Measurements from ENCODE around the gene CFAP410. TPM values are rescaled to one million over a fixed set of nuclear protein-coding genes. Genes with fewer than 3 reads are reported as not detected.
"Not testable (repeated sequence)": the region's sequence is repeated elsewhere in the genome, so short reads cannot be mapped to it uniquely, and the experiment has no call there.

Gene CFAP410
- total RNA-seq, 1 experiment from 2014 or later = 26.3 TPM

DNA sequence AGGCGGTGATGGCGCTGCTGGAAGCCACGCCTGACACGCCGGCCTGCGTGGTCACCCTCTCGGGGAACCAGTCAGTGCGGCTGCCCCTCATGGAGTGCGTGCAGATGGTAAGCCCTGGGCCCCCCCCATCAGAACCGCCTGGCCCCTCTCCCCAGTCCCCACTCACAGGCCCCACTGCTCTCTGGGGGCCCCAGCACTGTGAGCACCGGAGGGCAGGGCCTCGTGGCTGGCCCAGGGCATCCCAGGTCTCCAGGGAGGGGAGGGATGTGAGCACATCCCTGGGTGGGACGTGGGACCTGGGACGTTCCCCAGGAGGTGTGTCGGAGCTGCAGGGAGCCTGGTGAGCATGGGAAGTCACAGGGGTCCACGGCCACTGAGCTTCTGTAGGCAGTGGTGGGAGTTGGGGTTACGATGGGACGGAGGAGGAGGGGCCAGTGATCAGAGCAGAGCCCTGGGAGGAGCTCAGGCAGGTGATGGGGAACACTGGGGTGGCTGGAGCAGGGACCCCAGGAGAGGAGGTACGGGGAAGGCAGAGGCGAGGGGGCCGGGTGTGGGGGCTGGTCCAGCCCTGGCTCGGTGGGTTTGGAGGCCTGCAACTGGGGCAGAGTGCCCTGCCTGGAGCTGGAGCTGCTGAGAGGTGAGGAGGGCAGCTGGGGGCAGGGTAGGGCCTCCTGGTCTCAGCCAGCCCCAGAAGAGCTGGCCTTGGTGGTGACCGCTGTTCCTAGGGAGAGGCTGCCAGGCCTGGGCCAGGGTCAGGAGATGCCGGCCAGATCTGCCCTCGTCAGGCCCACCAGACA is 20.5 kb downstream of the CFAP410 start:
- DNase-seq (ENCODE audit: low spot score) = no peak

DNA sequence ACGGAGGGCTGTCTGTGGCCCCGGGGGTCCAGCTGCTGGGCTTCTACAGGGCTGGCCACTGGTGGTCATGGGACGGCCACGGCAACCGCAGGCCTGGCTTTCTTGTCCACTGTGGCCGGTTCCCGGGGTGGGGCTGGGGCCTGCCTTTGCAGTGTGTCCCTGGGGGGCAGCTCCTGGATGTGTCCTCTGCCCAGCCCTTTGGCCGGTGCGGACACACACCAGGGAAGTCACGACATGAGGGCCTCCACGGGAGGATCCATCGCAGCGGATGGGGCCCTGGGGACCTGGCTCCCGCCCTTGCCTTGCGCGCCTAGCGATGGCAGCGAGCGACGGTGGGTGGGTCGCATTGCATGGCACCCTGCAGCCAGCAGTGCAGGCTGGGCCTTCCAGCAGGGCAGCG is 21.3 kb downstream of the CFAP410 start:
- DNase-seq (ENCODE audit: low spot score) = no peak

DNA sequence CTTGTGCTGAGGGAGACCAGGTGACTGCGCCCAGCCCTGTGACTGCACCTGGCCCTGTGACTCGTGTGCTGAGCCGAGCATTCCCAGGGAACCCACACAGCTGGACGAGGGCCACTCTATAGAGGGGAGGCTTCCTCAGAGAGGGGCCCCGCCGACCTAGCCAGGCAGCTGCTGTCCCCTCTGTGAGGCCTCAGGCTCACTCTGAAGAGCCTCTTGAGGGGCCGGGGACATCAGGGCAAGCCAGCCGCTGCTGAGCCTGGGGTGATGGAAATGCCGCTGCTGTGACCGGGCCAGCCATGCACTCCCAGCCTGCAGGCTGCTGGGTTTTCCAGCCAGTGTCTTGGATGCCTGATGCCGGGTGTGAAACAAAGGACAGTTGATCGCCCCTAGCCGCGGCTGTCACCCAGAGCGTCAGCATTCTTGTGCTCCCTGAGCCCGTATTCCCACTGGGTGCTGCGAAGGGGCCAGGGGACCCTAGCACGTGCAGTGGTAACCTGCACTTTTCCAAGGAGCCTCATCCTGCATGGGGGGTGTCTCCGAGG is 21.9 kb downstream of the CFAP410 start:
- no peak for DNase-seq (ENCODE audit: low spot score)

DNA sequence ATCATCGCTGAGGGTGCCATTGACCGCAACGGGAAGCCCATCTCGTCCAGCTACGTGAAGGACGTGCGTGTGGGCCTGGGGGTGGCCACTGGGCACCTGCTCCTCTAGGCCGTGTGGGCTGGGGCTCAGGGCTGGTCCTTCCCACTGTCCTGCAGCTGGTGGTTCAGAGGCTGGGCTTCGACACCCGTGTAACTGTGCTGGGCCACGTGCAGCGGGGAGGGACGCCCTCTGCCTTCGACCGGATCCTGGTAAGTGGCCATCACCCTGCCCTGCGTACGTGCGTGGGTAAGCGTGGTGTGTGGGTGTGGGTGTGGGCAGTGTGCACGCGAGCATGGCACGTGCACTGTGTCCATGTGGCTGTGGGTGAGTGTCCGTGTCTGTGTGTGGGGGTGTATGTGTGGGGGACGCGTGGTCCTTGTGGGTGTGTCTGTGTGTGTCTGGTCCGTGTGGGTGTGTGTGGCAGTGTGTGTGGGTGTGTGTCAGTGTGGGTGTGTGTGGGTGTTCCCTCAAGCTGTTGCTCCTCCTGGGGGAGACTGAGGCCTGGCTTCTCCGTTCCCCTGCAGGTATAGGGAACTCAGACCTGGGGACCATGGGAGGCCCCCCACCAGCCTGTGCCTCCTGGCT is 22.8 kb downstream of the CFAP410 start:
- no peak for DNase-seq (ENCODE audit: low spot score)

DNA sequence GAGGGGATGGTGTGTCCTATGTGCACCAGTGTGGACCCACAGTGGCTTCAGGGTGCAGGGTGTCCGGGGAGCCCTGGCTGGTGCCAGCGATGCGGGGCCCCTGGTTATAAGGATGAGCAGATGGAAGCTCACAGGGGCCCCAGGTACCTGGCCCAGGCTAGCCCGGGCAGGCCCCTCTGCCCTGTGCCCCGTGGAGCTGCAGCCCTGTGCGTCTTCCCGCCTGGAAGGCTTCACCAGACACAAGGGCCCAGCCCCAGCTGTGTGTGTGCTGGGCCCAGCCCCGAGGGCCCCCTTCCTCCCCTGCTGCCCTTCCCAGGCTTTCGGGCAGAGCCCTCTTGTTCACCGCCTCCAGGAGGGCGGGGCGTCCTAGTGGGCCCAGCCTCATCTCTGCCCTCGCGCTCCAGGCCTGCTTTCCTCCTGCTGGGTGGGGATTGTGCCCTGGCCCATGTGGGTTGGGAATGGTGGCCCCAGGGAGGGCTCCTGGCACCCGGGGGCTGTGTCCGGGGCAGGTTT is 23.4 kb downstream of the CFAP410 start:
- DNase-seq (ENCODE audit: low spot score) = no peak

DNA sequence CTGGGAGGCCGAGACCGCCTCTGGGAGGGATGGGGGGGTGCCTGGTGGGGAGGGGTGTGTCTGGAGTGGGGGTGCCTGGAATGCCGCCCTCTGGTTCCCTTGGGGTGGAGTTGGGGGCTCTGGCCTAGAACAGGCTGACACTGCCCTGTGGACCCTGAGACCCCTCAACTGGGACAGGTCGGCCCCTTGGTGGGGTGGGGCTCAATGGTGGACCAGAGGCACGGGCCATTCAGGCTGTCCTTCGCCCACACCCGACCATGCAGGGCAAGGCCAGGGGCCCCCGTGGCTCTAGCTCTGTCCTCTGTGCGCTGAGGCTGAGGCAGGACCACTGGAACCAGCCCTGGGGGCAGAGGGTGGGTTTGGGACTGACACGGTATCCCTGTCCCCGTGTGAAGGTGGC is 24.6 kb downstream of the CFAP410 start:
- no peak for DNase-seq (ENCODE audit: low spot score)

DNA sequence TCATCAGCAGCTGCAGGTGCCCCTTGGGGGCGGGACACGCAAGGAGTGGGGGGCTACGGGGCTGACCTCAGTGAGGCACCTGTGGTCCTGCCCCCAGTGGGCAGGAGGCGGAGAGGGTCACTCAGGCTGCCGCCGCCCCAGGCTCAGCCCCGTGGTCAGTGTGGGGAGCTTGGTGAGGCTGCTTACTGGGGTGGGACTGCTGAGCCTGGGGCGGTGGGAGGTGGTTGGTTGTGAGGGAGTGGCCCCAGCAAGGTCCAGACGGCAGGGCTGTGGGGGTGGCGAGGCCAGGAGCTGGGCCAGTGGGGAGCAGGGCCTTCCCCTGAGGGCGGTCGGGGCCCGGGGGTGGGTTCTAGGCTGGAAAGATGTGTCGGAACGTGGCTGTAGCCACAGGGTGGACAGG is 25.1 kb downstream of the CFAP410 start:
- DNase-seq (ENCODE audit: low spot score) = no peak

DNA sequence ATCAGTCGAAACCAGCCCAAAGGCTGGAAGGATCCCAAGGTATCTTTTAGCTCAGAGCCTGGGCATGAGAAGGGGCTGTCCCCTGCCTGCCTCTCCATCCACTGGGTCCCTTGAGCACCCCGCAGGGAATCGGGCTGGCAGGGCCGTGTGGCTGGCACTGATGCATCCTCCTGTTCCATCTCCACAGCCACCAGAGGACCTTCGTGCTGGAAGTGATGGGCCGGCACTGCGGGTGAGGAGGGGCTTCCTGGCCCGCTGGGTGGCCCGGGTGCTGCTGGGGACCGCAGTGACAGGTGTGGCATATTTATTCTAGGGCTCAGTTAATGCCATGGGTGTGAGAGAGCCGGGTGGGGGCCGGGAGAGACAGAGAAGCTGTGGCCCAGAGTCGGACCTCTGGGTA is 25.7 kb downstream of the CFAP410 start:
- no peak for DNase-seq (ENCODE audit: low spot score)

DNA sequence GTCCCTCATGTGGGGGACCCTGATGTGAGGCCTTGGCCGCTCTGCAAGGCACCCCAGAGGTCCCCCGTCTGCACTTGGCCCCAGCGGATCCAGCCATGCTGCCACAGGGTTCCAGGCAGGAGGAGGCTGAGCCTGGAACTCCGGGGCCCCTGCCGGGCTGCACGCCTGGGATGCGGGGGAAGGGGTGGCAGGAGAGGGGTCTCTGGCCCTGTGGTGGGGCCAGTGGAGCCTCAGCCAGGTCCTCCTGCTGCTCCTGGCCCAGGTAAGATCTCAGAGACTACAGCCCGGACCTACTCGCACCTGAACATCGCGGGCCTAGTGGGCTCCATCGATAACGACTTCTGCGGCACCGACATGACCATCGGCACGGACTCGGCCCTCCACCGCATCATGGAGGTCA is 26.5 kb downstream of the CFAP410 start:
- DNase-seq (ENCODE audit: low spot score) = no peak

DNA sequence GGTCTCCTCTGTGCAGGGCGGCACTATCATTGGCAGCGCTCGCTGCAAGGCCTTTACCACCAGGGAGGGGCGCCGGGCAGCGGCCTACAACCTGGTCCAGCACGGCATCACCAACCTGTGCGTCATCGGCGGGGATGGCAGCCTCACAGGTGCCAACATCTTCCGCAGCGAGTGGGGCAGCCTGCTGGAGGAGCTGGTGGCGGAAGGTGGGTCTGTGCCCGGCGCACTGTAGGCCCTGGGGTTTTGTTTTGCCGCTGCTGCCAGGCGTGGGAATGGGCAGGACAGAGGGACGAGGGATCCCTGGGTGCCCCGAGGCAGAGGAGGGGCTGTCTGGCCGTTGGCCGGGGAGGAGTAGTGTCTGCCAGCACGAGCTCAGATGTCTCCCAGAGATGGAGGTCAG is 27.1 kb downstream of the CFAP410 start:
- DNase-seq (ENCODE audit: low spot score) = no peak

DNA sequence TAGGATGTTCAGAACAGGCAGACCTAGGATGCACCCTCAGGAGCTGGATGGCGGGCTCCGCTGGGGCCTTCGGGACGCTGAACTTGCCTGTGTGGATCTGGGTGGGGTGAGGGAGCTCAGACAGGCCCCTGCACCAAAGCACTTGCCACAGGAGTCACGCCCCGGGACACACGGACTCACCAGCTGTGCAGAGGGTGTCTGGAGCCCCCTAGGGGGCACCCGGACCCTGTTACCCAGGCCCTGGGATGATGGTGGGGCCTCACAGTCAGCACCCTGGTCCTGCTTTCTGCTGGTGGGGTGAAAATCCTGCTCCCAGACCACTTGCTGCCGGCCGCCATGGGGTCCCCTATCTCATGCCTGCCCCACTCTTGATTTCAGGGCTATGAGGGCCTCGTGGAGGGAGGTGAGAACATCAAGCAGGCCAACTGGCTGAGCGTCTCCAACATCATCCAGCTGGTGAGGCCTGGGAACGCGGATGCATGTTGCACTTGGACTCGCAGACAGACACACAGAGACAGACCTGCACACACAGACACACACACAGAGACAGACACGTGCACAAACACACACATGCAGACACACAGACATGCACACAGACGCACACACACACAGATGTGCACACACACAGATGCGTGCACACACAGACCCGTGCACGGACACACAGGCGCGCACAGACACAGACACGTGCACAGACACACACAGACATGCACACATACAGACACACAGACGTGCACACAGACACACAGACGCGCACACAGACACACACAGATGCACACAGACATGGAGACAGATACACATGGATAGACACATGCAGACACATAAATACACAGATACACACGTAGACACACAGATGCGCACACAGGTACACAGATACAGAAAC is 28.3 kb downstream of the CFAP410 start:
- no peak for DNase-seq (ENCODE audit: low spot score)

DNA sequence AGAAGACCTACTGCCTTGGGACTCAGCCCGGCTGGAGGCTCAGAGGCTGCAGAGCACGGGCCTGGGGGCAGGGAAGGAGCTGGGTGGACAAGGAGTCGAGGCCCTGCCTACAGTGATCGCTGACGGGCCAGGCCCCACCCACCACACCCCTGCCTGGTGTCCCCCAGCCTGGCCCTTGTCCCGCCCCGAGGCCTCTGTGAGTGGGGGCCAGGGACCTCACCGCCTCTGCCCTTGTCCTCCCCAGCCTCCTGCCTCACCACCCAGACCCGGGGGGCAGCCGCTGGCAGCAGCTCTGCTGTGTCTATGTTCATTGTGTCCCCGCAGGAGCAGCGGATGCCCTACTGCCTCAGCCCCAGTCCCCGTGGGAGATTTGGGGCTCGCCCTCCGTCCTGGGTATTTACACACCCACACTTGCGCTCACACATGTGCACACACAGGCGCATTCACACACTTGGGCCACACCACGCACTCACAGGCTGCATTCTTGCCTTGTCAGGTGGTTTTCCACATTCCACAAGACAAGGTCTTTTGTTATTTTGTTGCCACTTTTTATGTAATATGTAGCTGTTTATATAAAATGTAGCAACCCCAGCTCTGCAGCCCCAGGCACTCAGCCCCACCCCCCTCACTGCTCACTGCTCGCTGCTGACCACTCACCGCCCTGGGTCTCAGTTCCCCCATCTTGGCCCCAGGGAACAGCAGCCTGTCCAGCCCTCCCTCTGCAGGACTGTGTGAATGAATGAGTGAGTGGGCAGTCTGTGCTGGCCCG is 32.1 kb downstream of the CFAP410 start:
- no peak for DNase-seq (ENCODE audit: low spot score)

DNA sequence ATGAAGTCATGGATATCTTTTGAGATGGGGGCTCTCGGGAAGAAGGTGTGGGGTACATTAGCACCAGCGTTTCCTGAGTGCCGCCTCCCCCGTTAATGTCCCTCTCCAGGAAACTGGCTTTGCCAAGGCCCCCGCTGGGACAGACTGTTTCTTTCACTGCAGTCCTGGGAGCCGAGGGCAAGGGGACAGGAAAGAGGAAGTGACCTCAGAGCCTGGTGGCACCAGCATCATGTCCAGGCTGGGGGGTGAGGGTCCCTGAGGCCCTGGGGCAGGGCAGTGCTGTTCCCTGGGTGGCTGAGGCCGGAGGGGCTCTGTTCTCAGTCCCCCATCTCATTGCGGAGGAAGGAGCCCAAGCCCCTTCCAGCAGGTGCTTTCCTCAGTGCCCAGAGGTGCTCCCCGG is 33.5 kb downstream of the CFAP410 start:
- DNase-seq (ENCODE audit: low spot score) = no peak

DNA sequence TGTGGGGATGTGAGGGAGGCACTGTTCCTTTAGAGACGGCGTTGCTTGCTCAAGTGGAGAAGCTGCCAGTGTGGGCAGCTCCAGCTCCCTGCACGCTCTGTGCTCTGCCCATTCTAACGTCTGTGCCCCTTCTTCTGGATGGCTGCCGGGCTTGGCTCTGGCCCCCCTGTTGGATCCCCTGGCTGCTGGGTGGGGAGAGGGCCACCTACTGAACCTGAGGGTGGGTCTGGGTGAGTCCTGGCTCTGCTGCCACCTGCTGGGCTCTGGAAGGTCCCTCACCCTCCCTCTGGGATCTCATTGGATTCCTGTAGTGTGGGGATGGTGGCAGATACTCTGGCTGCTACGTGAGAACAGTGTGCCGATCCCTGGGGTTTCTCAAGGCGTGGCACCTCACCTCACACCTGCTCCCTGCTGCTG is 34.3 kb downstream of the CFAP410 start:
- peak; percentile 52 for DNase-seq (ENCODE audit: low spot score)

DNA sequence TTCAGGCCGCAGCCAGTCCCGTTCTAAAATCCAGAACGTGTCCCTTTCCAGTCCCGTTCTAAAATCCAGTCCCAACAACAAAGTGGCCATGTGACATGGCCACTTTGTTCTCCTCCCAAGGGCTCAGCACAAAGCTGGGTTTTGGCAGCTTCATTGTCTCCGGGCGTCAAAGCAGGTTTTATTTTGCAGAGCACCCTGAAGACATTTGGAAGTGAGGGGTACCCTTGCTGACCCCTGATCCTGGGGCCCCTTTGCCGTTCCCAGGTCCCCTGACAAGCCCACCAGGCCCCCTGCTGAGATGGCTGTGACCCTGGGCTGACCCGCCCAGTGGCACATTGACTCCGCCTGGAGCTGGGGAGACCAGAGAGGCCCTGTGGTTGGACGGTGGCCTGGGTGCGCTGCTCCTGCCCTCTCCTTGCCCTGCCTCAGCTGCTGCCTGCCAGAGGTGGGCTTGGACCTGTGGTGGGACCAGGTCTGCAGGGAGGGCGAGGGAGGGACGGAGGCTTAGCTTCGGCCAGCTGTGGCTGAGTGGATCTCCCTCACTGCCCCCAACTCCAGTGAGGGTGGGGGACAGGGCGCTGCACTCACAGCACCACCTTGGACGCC is 35.1 kb downstream of the CFAP410 start:
- no peak for DNase-seq (ENCODE audit: low spot score)

DNA sequence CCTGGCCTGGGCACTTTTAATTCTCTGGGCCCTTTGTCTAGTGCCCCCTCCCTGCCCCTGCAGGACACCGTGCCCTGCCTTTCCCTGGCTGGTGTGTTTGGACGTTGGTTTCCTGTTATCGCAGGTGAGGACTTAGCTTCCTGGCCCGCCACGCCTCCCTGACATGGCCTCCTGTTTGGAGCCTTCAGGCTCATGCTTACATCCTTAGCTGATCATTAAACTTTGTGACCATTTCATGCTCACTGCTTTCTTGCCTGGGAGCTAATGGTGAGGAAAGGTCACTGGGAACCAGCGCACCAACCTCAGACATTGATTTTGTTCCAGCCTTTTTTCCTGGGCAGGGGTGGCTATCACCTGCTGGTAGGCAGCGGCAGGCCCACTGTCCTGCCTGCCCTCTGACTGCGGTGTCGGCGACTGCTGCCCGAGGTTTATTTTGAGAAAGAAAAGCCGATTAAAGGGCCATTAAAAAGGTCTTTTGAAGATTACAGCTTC is 35.7 kb downstream of the CFAP410 start:
- no peak for DNase-seq (ENCODE audit: low spot score)

DNA sequence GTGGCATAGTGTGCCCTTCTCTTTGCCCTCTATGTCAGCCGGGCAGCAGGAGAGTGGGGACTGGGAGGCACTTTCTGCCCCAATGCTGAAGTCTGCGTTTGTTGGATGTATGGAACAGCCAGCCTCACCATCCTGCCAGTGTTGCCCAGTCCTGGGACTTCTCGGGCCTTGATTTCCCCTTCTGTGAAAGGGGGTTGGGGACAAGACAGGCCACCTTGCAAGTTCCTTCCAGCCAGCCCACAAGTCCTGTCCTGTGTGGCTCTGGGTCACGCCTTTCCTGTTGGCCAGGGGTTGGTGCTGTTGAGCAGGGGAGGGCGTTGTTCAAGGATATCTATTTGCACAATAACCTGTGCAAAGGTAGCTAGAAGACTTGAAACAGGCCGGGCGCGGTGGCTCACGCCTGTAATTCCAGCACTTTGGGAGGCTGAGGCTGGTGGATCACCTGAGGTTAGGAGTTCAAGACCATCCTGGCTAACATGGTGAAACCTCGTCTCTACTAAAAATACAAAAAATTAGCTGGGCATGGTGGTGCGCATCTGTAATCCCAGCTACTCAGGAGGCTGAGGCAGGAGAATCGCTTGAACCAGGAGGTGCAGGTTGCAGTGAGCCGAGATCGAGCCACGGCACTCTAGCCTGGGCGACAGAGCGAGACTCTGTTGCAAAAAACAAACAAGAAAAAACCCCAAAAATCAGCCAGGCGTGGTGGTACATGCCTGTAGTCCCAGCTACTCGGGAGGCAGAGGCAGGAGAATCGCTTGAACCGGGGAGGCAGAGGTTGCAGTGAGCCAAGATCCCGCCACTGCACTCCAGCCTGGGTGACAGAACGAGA is 36.4 kb downstream of the CFAP410 start:
- not testable (repeated sequence) for DNase-seq (ENCODE audit: low spot score)

DNA sequence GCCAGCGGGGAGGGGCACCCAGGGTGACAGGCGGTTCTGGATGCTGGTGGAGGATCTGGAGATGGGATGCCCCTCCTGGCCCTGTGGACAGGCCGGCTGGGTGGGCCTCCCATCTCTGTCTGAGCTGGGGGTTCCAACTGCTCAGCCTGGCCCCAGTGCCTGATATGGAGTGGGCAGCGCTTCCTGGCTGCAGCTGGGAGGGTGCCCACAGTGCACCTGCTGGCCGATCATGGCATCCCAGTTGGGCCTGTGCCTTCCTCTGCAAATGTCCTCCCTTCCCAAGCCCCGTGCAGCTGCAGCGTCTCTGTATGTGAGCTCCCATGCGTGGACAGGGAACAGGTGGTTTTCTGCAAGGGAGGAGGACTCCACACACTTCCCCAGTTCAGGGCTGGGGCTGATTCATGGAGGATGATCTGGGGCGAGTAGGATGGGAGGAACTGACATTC is 37.2 kb downstream of the CFAP410 start:
- DNase-seq (ENCODE audit: low spot score) = no peak

DNA sequence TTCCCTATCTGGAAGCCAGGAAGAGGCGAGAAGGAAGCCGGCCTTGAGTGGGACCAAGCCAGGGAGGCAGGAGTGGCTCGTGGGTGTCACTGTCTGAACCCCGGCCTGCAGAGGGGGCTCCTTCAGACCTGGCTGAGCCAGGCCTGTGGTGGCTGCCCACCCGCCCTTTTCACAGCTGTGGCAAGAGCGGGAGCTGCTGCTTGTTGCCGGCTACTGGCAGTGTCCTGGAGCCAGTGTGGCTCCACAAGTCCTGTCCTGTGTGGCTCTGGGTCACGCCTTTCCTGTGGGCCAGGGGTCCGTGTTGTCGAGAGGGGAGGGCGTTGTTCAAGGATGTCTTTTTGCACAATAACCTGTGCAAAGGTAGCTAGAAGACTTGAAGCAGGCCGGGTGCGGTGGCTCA is 38.0 kb downstream of the CFAP410 start:
- no peak for DNase-seq (ENCODE audit: low spot score)
